Muscle of arm (tissue), 14 donors: ENCODE data around the gene IFNA1. TPM values are rescaled to one million over a fixed set of nuclear protein-coding genes. Genes with fewer than 3 reads are reported as not detected.
"Not testable (repeated sequence)": the region's sequence is repeated elsewhere in the genome, so short reads cannot be mapped to it uniquely, and the experiment has no call there.

Source experiments
- DNase-seq: peaks from one replicate; pipeline ENCODE4 v3.0.0-alpha.2; 2013
- long read RNA-seq, 11 donors: transcript quantifications; one replicate each; lab custom pipeline, GENCODE V29; 2026
- polyA plus RNA-seq, 12 donors: library from polyadenylated mRNA; unstranded; fragments of 120-200 nt; gene quantifications; one replicate each; pipeline ENCODE4 v1.2.1, GENCODE V29; 2013; ENCODE audit not compliant: insufficient read length in 12 of 12

IFNA1 gene
- polyA plus RNA-seq: not detected
- long read RNA-seq, donor 1: 0 reads
- long read RNA-seq, donor 2: 0 reads
- long read RNA-seq, donor 3: 0 reads
- long read RNA-seq, donor 4: 0 reads
- long read RNA-seq, donor 5: 0 reads
- long read RNA-seq, donor 6: 0 reads
- long read RNA-seq, donor 7: 0 reads
- long read RNA-seq, donor 8: 0 reads
- long read RNA-seq, donor 9: 0 reads
- long read RNA-seq, donor 10: 0 reads
- long read RNA-seq, donor 11: 0 reads

- no peak for DNase-seq
Observed at GRCh38 chr9:21440139-21440538, at the start of gene IFNA1. Gene IFNA1 (plus strand): TSS chr9:21440439. CDS start chr9:21440508, 69 bp downstream.

- no peak for DNase-seq
Observed at GRCh38 chr9:21392270-21392669, 48.0 kb upstream of the IFNA1 start.

GRCh38 chr9:21395778-21396717 lies 44.2 kb upstream of the IFNA1 start:
- peak; percentile 38 for DNase-seq

- no peak for DNase-seq
Observed at GRCh38 chr9:21398955-21399489, 41.2 kb upstream of the IFNA1 start.

GRCh38 chr9:21399956-21400355 lies 40.3 kb upstream of the IFNA1 start:
- no peak for DNase-seq

- DNase-seq: peak; percentile 17
Observed at GRCh38 chr9:21402386-21403251, 37.6 kb upstream of the IFNA1 start.

GRCh38 chr9:21404146-21404545 lies 36.1 kb upstream of the IFNA1 start:
- no peak for DNase-seq

- no peak for DNase-seq
Observed at GRCh38 chr9:21408817-21409216, 31.4 kb upstream of the IFNA1 start, which contains the start of gene IFNA8. Gene IFNA8 (plus strand): TSS chr9:21409117. CDS start chr9:21409177, 60 bp downstream.

GRCh38 chr9:21412107-21412506 lies 28.1 kb upstream of the IFNA1 start:
- DNase-seq: no peak

GRCh38 chr9:21413151-21413550 lies 27.1 kb upstream of the IFNA1 start:
- DNase-seq: no peak

GRCh38 chr9:21413624-21414023 lies 26.6 kb upstream of the IFNA1 start:
- DNase-seq: no peak

GRCh38 chr9:21414220-21414940 lies 25.9 kb upstream of the IFNA1 start:
- no peak for DNase-seq

- no peak for DNase-seq
Observed at GRCh38 chr9:21415493-21416267, 24.6 kb upstream of the IFNA1 start.

GRCh38 chr9:21428235-21428634 lies 12.0 kb upstream of the IFNA1 start:
- no peak for DNase-seq

GRCh38 chr9:21429191-21429590 lies 11.0 kb upstream of the IFNA1 start:
- DNase-seq: no peak

GRCh38 chr9:21432672-21433425 lies 7.4 kb upstream of the IFNA1 start:
- no peak for DNase-seq

- peak; percentile 48 for DNase-seq
Observed at GRCh38 chr9:21434202-21435014, 5.8 kb upstream of the IFNA1 start.

GRCh38 chr9:21435015-21435383 lies 5.2 kb upstream of the IFNA1 start:
- not testable (repeated sequence) for DNase-seq
